GM18505 (cell line): ENCODE results near the gene CAMTA1.

Source experiments
- ATAC-seq: cut with Tn5 transposase; IDR thresholded peaks from one replicate; pipeline ENCODE4 v1.9.1; 2021; ENCODE audit not compliant: unreplicated experiment
- POLR2A ChIP-seq: IDR thresholded peaks from 4 replicates; pipeline ENCODE4 v1.6.1; 2011; ENCODE audit warnings: borderline replicate concordance; ENCODE audit not compliant: insufficient read depth, insufficient read length; ENCODE audit errors: extremely low read depth

The CAMTA1 gene

DNA sequence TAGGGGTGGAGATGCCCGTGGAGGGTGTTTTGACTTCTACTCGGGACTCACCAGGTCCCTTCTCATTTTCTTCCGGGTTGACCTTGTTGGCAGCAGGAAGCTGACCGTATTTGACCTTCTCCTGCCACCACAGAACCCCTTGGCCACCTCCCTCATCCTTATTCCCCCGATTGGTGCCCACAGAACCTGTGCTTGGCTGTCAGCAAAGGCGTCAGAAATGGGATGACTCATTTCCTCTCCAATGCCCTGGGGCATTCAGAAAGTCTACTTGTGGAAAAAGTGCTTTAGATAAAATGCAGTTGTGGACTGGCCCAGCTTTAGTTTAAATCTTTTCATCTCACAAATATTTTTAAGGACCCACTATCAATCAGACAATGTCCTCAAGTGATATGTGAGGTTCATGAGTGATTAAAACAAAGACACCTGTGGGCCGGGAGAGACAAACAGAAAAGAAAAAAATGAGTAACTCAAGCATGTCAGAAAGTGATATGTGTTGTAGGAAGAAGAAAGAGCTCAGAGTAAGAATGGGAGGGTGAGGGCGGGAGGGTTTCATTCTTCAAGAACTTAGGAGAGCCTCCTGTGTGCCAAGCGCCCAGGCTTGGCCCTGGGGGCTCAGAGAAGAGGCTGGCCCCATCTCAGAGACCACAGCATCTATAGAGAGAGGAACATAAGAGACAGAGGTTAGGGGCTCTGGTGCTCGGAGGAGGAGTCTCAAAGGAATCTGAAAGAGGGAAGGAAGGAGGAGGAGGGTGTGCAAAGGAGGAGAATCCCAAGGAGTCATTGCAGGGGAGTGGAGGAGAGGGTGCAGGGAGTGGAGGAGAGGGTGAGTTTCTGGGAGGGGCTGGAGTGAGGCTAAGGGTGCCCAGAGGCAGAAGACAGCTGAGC is 764.3 kb downstream of the CAMTA1 start:
- no peak for ATAC-seq
- TF ChIP-seq POLR2A: no peak

DNA sequence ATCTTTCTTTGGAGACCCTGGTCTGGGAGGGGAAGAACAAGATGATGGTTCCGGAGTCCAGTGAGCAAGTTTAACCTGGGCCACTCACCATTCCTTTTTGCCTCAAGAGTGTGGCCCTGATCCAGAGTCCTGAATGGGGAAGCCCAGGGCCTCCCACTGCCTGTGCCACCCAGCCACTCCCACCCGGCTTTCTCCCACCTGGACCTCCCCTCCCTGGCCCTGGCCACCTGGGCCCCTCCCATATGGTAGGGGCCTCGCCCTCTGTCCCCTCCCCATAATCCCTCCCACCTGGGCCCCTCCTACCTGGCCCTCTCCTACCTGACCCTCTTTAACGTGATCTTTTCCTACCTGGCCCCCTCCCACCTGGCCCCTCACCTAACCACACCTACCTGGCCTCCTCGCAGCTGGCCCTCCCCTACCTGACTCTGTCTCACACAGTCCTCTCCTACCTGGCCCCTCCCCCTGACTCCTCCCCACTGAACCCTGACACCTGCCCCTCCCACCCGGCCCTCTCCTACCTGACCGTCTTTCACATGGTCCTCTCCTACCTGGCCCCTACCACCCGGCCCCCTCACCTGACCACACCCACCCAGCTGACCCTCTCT is 765.1 kb downstream of the CAMTA1 start:
- no peak for TF ChIP-seq POLR2A
- no peak for ATAC-seq

DNA sequence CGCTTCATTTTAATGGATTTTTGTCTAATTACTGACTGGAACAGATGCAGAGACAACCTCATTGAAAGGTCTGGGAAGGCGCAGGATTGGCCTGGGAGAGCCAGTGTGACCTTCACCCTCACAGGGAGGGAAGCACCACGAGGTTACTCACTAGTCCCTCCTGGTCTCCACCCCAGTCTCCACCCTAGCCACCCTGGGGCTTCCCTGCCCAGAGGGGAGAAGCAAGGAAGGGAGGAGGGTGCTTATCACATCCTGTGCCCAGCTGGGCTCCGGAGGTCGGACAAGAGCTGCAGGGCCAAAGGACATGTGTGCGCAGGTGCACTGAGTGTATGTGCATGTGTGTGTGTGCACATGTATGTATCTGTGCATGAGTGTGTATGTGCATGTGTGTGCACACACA is 765.7 kb downstream of the CAMTA1 start:
- no peak for TF ChIP-seq POLR2A
- ATAC-seq: no peak

DNA sequence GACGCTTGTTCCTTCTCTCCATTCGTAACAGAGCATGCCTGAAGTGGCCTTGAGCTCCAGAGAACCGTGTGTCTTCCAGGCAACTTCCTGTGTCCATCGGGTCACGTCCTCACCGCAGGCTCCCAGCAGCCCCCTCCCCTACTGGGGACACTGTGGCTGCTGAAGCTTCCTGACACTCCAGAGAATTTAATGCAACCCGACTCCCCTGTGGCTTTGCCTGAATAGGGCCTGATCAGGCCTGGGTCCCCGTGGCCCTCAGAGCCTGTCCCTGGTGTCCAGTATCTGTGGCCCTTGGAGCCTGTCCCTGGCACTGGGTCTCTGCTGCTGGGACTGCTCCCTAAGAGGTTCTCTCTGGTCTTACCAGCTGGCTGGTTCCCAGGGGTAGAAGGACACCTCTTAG is 766.2 kb downstream of the CAMTA1 start:
- TF ChIP-seq POLR2A: no peak

DNA sequence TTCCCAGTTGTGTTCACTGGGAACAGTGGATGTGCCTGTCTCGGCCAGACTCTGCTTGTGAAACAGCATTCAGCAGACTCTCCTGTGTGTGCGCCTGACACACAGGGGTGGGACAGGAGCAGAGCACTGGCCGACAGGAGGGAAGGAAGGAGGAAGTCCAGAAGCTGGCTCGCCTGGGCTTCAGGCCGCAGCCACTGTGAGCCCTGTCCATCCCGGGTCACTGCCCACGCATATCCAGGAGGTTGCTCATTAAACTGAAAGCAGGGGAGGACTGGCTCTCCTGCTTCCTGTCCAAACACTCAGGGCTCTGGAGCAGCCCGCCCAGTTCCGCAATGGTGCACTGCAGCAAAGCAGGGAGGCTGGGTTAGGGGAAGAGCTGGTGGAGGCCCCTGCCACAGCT is 767.1 kb downstream of the CAMTA1 start:
- TF ChIP-seq POLR2A: no peak
- no peak for ATAC-seq

More for the DNA sequence above, 766.2 kb downstream of the CAMTA1 start:
- ATAC-seq: no peak

DNA sequence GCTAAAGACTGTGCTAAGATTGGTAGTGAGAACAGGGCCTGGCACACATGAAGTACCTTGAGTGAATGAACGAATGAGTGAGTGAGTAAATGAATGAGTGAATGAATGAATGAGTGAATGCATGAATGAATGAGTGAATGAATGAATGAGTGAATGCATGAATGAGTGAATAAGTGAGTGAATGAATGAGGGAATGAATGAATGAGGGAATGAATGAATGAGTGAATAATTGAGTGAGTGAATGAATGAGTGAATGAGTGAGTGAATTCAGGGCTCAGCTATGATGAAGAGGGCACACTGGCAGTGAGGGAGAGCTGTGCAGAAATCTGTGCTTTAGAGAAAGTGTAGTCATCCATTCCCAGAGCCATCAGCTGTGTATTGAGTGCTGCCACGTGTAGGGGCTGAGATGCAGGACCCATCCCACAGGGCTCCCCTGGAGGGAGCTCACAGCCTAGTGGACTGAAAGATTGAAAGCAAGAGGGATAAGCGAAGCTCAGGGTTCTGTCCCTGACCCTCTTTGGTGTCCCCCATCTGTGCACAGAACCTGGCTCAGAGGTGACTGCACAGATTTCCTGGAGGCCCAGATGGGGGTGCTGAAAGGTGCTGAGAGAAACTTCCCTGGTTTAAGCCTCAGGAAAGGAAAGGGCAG is 767.9 kb downstream of the CAMTA1 start:
- TF ChIP-seq POLR2A: no peak
- ATAC-seq: no peak

DNA sequence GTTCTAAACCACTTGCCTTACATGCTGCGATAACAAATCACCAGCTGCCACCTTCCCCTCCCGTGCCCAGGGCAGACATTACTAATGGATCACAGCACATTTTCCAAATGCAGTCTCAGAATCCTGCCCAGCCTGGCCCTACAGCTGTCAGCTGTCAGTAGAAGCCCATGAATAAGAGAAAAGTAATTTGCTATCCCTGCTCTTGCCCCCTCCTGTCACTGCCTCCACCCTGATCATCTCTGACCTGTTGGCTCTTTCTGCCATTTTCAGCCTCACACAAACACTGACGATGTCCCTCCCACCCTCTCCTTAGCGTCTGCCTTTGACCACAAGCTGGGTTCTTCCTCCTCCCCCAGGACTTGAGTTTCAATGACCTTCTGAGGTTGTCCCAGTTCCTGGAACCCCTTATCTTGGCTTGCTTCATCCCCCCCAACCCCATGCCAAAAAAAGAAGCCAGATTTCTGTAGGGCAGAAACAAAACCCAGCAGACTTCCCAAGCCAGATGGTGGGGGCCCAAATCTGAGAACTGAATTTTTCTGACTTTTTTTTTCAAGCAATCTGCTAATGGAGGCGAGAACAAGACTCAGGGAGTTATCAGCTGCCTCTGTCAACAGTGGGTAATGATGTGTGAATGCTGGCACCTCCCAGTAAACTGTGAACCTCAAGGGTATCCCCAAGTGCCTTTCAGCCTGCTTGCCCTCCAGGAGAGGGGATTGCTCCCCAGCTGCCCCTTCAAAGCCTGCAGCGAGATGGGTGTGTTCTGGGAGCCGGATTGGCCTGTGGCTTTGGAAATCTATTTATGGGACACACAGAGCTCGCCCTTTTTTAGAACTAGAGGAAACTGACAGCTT is 769.4 kb downstream of the CAMTA1 start:
- TF ChIP-seq POLR2A: no peak
- ATAC-seq: no peak

DNA sequence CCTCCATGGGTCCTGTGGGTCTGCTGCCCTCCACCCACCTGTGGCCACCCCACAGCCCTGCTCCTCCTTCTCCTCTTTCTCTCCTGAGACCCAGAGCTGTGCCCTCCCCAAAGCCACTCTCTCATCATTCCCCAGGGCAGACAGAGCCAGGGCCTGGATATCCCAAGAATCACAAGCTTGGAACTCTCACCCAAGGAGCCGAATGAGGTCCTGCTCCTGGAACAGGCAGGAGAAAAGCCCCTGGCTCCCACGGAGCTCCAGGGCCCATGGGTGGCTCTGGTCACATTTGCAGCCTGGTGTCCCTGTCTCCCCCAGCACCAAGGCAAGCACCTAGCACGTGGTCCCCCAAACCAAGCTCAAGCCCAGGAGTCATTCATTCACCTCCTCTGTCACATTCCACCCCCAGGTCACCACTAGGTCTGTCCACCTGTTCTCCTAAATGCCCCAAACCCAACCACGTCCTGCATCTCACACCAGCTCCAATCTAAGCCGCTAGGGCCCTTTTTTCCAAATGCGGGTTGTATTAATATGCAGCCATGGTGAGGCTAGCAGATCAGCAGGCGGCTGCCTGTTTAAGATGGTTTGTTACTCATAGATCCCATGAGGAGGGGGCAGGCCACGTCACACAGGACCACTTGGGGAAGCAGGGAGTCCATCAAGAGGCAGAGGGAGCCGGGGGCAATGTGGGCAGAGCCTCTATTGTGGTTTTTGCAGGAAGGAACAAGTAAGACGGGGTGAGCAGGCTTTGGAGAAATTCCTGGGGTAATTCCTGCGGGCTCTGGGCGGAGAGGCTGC is 770.3 kb downstream of the CAMTA1 start:
- TF ChIP-seq POLR2A: no peak
- no peak for ATAC-seq

DNA sequence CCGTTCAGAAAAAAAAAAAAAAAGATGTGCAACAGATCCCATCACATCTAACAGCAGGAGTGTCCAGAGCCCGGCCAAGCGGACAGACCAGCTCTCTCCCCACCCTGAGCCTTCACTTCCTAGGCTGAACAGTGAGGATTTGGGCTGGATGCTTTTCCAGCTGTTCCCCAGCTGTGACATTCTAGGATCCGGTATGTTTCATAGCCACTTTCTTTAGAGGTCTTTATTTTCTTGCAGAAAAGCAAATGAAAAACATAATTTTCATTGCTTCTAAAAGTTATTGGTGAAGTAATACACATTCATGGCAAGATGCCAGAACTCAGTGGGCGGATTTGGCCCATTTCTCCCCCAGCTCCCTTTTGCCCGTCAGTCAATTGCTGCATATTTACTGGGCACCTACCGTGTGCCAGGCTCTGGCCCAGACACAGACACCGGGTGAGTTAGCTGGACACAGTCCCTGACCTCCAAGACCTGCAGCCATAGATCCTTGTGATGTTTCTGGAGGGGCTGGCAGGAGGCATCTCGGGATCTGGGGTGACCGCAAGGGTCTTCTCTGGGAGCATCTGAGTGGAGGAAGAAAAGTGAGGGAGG is 772.1 kb downstream of the CAMTA1 start:
- no peak for TF ChIP-seq POLR2A
- ATAC-seq: no peak

DNA sequence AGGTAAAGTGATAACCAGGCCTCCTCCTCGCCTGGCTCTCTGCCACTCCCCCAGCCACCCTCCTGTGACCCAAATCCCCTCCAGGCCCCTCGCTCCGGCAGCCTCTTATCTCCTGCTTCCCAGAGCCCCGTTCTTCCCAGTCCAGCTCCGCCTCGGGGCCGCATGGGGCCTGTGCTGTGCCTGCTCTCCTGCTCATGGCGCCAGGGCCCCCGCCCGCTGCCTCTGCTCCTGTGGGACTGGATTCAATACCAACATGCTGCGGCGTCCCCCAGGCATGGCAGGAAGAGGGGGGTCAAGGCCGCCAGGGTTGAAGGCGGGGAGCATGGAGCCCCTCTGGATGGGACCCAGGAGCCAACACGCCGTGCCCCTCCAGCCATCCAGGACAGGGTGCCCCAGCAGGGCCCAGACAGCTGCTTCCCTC is 772.8 kb downstream of the CAMTA1 start:
- ATAC-seq: no peak
- no peak for TF ChIP-seq POLR2A

DNA sequence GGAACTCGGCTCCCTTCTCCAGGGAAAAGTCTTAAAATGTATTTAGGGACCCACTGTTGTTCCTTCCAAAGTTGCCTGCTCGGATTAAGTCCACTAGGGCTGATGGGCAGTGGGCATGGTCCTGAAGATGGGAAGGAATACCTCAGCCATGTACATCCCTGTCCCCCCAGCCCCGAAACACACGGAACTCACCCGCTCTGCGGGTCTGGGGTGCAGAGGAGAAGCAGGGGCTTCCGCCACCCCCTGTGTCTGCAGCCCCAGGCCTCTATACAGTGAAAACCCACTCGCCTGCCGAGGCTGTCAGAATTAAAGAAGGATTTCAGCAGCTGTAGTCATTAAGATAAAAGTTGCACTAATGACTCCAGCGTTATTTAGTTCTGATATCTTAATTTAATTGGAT is 773.2 kb downstream of the CAMTA1 start:
- no peak for ATAC-seq
- no peak for TF ChIP-seq POLR2A

DNA sequence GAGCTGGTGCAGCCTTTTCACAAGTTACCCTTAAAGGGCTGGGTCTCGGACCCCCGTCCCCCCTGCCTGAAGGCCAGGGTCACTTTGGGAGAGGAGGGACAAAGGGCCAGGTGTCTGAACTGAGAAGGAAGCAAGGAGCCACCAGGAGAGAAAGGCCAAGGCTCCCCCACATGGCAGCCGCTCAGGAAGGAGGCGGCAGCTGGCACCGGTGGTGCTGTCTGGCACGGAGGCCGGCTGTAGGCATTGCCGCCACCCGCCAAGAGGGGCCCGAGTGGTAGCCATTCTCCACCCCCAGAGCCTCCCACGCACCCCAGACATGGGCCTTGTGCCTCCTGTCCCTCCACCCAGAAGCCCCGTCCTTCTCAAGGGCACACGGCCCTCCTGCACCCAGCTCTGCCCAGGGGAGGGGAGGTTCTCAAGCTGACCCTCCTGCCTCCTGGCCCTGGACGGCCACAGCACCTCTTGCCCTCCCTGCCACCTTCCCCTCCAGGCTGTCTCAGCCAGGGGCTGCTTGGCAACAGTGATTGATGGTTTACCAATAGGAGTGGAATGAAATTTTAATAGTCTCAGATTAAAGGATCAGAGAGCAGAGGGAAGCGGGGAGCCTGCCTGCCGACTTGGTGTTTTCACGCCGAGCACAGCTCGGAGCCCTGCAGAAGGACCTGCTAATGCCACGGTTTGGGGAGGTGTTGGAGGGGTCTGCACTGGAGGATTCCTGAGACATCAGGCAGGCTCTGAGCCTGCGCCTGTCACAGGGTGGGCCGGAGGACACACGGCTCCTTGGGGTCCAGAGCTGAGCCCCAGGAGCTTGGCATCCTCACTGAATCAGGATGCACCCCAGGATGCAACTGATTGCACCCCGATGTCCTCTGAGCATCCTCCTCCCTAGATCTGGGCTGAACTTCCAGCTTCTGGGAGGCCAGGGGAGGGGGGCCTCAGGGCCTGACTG is 773.9 kb downstream of the CAMTA1 start:
- no peak for TF ChIP-seq POLR2A
- no peak for ATAC-seq

DNA sequence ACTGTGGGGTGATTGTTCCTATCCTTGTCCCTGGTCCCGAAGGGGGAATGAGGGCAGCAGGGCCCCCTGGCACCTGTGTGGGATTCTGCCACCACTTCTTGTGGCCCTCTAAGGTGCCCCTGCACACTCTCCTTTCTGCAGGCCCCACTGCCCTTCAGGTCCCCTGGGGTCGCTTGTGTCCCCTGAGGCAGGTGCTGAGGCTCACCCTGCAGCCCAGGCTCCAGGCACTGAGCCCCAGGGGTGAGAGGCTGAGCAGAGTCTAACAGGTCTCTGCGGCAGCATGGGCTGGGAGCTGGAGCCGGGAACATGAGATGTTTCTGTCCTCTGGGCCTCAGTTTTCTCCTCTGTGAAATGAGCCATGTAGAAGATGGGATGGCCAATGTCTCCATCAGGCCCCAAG is 774.9 kb downstream of the CAMTA1 start:
- TF ChIP-seq POLR2A: no peak
- no peak for ATAC-seq
